Activated T-helper 1 cell treated with anti-CD3 and anti-CD28 coated beads, Interleukin-12 subunit alpha, Interleukin-12 subunit beta, Interleukin-2, Interleukin-4 antibody, amounts not matched to agents 30 ng/mL and 10 ng/mL and 1 ng/mL, durations not matched to agents 14 hours and 24 hours and 36 hours (primary cell): ENCODE measurements around the gene EFL1. TPM values are rescaled to one million over a fixed set of nuclear protein-coding genes. Genes with fewer than 3 reads are reported as not detected.
A peak's percentile ranks its signal among the peaks of the same experiment; 100 is the strongest.
"Not testable (repeated sequence)": the region's sequence is repeated elsewhere in the genome, so short reads cannot be mapped to it uniquely, and the experiment has no call there.

Experiments used
- DNase-seq: peaks from one replicate; pipeline ENCODE4 v3.0.0; 2021; ENCODE audit warnings: low spot score
- H3K27ac Mint-ChIP-seq: one replicate; pipeline ENCODE4 v1.8.0; 2021; ENCODE audit warnings: mild to moderate bottlenecking, mixed read lengths
- H3K27me3 Mint-ChIP-seq: one replicate; pipeline ENCODE4 v1.8.0; 2022; ENCODE audit warnings: mild to moderate bottlenecking, moderate library complexity, mixed read lengths; ENCODE audit not compliant: insufficient read depth
- H3K36me3 Mint-ChIP-seq: one replicate; pipeline ENCODE4 v1.8.0; 2021; ENCODE audit warnings: low read depth, mixed read lengths
- H3K4me1 Mint-ChIP-seq: one replicate; pipeline ENCODE4 v1.8.0; 2021; ENCODE audit warnings: low read depth, mixed read lengths
- H3K4me3 Mint-ChIP-seq: one replicate; pipeline ENCODE4 v1.8.0; 2021; ENCODE audit warnings: mild to moderate bottlenecking, moderate library complexity, mixed read lengths
- H3K9me3 Mint-ChIP-seq: one replicate; pipeline ENCODE4 v1.8.0; 2021; ENCODE audit warnings: mixed read lengths
- intact Hi-C: fragments of 100-400 bp; cut with micrococcal nuclease; formaldehyde crosslinking; loops from one replicate; pipeline ENCODE4 v1.15.1; 2024
- total RNA-seq: library from RNA; stranded (reverse); gene quantifications from 2 replicates; pipeline ENCODE4 v1.2.3, GENCODE V29; 2022

Gene EFL1
- total RNA-seq, 1 donor from 2014 or later: 25.2 TPM

- H3K27me3 Mint-ChIP-seq, H3K9me3 Mint-ChIP-seq, intact Hi-C loops, H3K4me1 Mint-ChIP-seq, H3K4me3 Mint-ChIP-seq, H3K27ac Mint-ChIP-seq, DNase-seq: not testable (repeated sequence)
- peaks cover 21% of the 10 kb centered on the region for H3K36me3 Mint-ChIP-seq
Observed at GRCh38 chr15:82216092-82216491, 46.4 kb downstream of the EFL1 start.

GRCh38 chr15:82212201-82212600, 50.3 kb downstream of the EFL1 start:
- H3K9me3 Mint-ChIP-seq, H3K4me3 Mint-ChIP-seq, DNase-seq, H3K4me1 Mint-ChIP-seq, H3K27ac Mint-ChIP-seq, intact Hi-C loops, H3K27me3 Mint-ChIP-seq: not testable (repeated sequence)
- H3K36me3 Mint-ChIP-seq: peaks cover 15% of the 10 kb centered on the region

GRCh38 chr15:82210066-82210597, 52.4 kb downstream of the EFL1 start:
- H3K9me3 Mint-ChIP-seq, DNase-seq, H3K27ac Mint-ChIP-seq, H3K4me1 Mint-ChIP-seq, H3K27me3 Mint-ChIP-seq, H3K4me3 Mint-ChIP-seq, intact Hi-C loops: not testable (repeated sequence)
- H3K36me3 Mint-ChIP-seq: peaks cover 12% of the 10 kb centered on the region

- intact Hi-C loops, H3K36me3 Mint-ChIP-seq, H3K4me1 Mint-ChIP-seq, DNase-seq, H3K9me3 Mint-ChIP-seq, H3K27me3 Mint-ChIP-seq, H3K4me3 Mint-ChIP-seq, H3K27ac Mint-ChIP-seq: not testable (repeated sequence)
Observed at GRCh38 chr15:82204575-82204974, 58.0 kb downstream of the EFL1 start.

GRCh38 chr15:82197733-82198594, 64.6 kb downstream of the EFL1 start:
- intact Hi-C loops: loop anchor here (1.0 kb wide), 1 partner anchor 90 kb away; no protein-coding TSS in a partner anchor
- no peaks in the 10 kb centered on the region for H3K9me3 Mint-ChIP-seq
- no peak overlapping the region for H3K4me3 Mint-ChIP-seq
- H3K36me3 Mint-ChIP-seq: no peaks in the 10 kb centered on the region
- H3K27ac Mint-ChIP-seq: no peak overlapping the region
- no peaks in the 10 kb centered on the region for H3K4me1 Mint-ChIP-seq
- DNase-seq: peak; percentile 50
- H3K27me3 Mint-ChIP-seq: no peaks in the 10 kb centered on the region

GRCh38 chr15:82196353-82196752, 66.2 kb downstream of the EFL1 start:
- no peak overlapping the region for H3K27ac Mint-ChIP-seq
- intact Hi-C loops: no loop called here
- no peaks in the 10 kb centered on the region for H3K36me3 Mint-ChIP-seq
- H3K9me3 Mint-ChIP-seq: no peaks in the 10 kb centered on the region
- H3K27me3 Mint-ChIP-seq: no peaks in the 10 kb centered on the region
- H3K4me3 Mint-ChIP-seq: no peak overlapping the region
- DNase-seq: no peak
- H3K4me1 Mint-ChIP-seq: no peaks in the 10 kb centered on the region

- H3K9me3 Mint-ChIP-seq, H3K4me1 Mint-ChIP-seq, H3K27ac Mint-ChIP-seq, intact Hi-C loops, H3K27me3 Mint-ChIP-seq, DNase-seq, H3K36me3 Mint-ChIP-seq, H3K4me3 Mint-ChIP-seq: not testable (repeated sequence)
Observed at GRCh38 chr15:82195818-82196217, 66.7 kb downstream of the EFL1 start.

GRCh38 chr15:82194488-82194887, 68.0 kb downstream of the EFL1 start:
- H3K36me3 Mint-ChIP-seq, H3K27ac Mint-ChIP-seq, H3K4me3 Mint-ChIP-seq, intact Hi-C loops, H3K4me1 Mint-ChIP-seq, H3K27me3 Mint-ChIP-seq, DNase-seq, H3K9me3 Mint-ChIP-seq: not testable (repeated sequence)

GRCh38 chr15:82193435-82193834, 69.1 kb downstream of the EFL1 start:
- intact Hi-C loops, H3K4me1 Mint-ChIP-seq, H3K27me3 Mint-ChIP-seq, DNase-seq, H3K36me3 Mint-ChIP-seq, H3K4me3 Mint-ChIP-seq, H3K27ac Mint-ChIP-seq, H3K9me3 Mint-ChIP-seq: not testable (repeated sequence)

- not testable (repeated sequence) for H3K27me3 Mint-ChIP-seq
Observed at GRCh38 chr15:82192394-82192793, 70.1 kb downstream of the EFL1 start.

GRCh38 chr15:82186719-82187406, 75.7 kb downstream of the EFL1 start:
- no peak overlapping the region for H3K27ac Mint-ChIP-seq
- H3K27me3 Mint-ChIP-seq: no peaks in the 10 kb centered on the region
- H3K9me3 Mint-ChIP-seq: no peaks in the 10 kb centered on the region
- H3K4me3 Mint-ChIP-seq: no peak overlapping the region
- no peaks in the 10 kb centered on the region for H3K4me1 Mint-ChIP-seq
- no peak for DNase-seq
- intact Hi-C loops: no loop called here
- peaks cover 2% of the 10 kb centered on the region for H3K36me3 Mint-ChIP-seq

More at GRCh38 chr15:82192394-82192793, 70.1 kb downstream of the EFL1 start:
- intact Hi-C loops, H3K4me3 Mint-ChIP-seq, DNase-seq, H3K27ac Mint-ChIP-seq, H3K9me3 Mint-ChIP-seq, H3K4me1 Mint-ChIP-seq, H3K36me3 Mint-ChIP-seq: not testable (repeated sequence)

- Mint-ChIP-seq H3K36me3 (peaks cover 2% of the 10 kb centered on the region), H3K27me3 (no peaks in the 10 kb centered on the region), H3K4me1 (no peaks in the 10 kb centered on the region), H3K4me3 (no peak overlapping the region), H3K9me3 (no peaks in the 10 kb centered on the region), H3K27ac (no peak overlapping the region)
- intact Hi-C loops: no loop called here
- DNase-seq: no peak
Observed at GRCh38 chr15:82186161-82186560, 76.4 kb downstream of the EFL1 start.

GRCh38 chr15:82184776-82185175, 77.8 kb downstream of the EFL1 start:
- H3K9me3 Mint-ChIP-seq: no peaks in the 10 kb centered on the region
- intact Hi-C loops: no loop called here
- H3K4me3 Mint-ChIP-seq: no peak overlapping the region

More at GRCh38 chr15:82184776-82185175, 77.8 kb downstream of the EFL1 start:
- Mint-ChIP-seq H3K4me1 (no peaks in the 10 kb centered on the region), H3K27ac (no peak overlapping the region), H3K36me3 (no peaks in the 10 kb centered on the region), H3K27me3 (no peaks in the 10 kb centered on the region)
- no peak for DNase-seq
